Duodenal mucosa (tissue), 2 donors: Measurements from ENCODE around the gene CELSR3.

Experiments
- H3K27ac ChIP-seq: one replicate; pipeline ENCODE4 v1.7.0; 2013; ENCODE audit warnings: low read depth, low read length
- H3K27me3 ChIP-seq, 2 donors: one replicate each; pipeline ENCODE4 v1.7.0; 2013; ENCODE audit warnings: low read length in 2 of 2, control low read depth in 1 of 2; ENCODE audit not compliant: insufficient read depth in 2 of 2, control insufficient read depth in 1 of 2
- H3K36me3 ChIP-seq, 2 donors: one replicate each; pipeline ENCODE4 v1.7.0; 2013; ENCODE audit warnings: low read length in 2 of 2, control low read depth in 1 of 2; ENCODE audit not compliant: insufficient read depth in 2 of 2, control insufficient read depth in 1 of 2
- H3K4me1 ChIP-seq, 2 donors: one replicate each; pipeline ENCODE4 v1.7.0; 2013; ENCODE audit warnings: low read length in 2 of 2, control low read depth in 1 of 2; ENCODE audit not compliant: insufficient read depth in 2 of 2, control insufficient read depth in 1 of 2
- H3K4me3 ChIP-seq, 2 donors: one replicate each; pipeline ENCODE4 v1.7.0; 2013; ENCODE audit warnings: low read length in 2 of 2, low read depth in 1 of 2
- H3K9ac ChIP-seq, 2 donors: one replicate each; pipeline ENCODE4 v1.7.0; 2013; ENCODE audit warnings: low read length in 2 of 2, low read depth in 1 of 2
- H3K9me3 ChIP-seq, 2 donors: one replicate each; pipeline ENCODE4 v1.7.0; 2013; ENCODE audit warnings: low read length in 2 of 2, control low read depth in 1 of 2; ENCODE audit not compliant: control insufficient read depth in 1 of 2

Gene CELSR3

DNA sequence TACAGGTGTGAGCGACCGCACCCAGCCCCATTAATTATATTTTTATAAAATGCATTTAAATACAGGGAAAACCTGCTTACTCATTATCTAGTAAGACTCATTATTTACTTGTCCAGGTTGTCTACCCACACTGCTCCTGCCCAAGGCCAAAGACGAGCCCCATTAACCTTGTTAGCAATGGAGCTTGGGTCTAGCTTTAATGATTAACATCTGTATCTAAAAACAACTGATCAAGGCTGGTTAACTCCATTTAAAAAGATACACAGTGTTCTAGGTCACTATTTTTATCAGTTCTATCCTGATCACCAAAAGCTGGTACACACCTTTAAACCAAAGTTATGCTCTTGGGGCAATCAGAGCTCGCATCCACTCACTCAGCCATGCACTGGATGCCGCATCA, 33.5 kb upstream of the CELSR3 start:
- no peak overlapping the region for H3K9ac ChIP-seq
- no peaks in the 10 kb centered on the region for H3K27me3 ChIP-seq
- no peak overlapping the region for H3K27ac ChIP-seq

DNA sequence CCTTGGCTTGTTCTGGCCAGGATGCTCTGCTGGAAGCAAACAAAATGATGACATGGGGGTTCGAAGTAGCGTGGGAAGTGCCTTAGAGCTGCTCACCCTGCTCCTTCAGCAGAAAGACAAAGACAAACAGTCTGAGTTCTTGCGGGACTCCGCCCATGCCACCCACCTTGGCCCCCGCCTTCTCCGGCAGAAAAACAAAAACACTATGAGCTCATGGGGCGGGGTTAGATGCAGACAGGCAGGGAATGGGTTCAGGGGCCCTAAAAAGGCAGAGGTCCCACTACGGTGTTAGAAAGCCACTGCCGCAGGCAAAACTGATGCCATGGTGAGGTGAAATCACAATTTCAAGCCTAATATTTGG, 32.7 kb upstream of the CELSR3 start:
- Histone ChIP-seq H3K9ac (no peak overlapping the region), H3K27ac (peak overlapping the region; percentile 61), H3K4me3 (peak overlapping the region in 1 of 2 donors; percentile 37), H3K36me3 (peaks cover 33 to 75% of the 10 kb centered on the region in 2 donors), H3K9me3 (no peaks in the 10 kb centered on the region), H3K4me1 (peaks cover 5 to 12% of the 10 kb centered on the region in 2 donors), H3K27me3 (no peaks in the 10 kb centered on the region)

More for the DNA sequence above, 33.5 kb upstream of the CELSR3 start:
- peaks cover 5 to 12% of the 10 kb centered on the region in 2 donors for H3K4me1 ChIP-seq
- H3K36me3 ChIP-seq, result peaks cover 29 to 70% of the 10 kb centered on the region in 2 donors
- H3K4me3 ChIP-seq, result no peak overlapping the region
- no peaks in the 10 kb centered on the region for H3K9me3 ChIP-seq

DNA sequence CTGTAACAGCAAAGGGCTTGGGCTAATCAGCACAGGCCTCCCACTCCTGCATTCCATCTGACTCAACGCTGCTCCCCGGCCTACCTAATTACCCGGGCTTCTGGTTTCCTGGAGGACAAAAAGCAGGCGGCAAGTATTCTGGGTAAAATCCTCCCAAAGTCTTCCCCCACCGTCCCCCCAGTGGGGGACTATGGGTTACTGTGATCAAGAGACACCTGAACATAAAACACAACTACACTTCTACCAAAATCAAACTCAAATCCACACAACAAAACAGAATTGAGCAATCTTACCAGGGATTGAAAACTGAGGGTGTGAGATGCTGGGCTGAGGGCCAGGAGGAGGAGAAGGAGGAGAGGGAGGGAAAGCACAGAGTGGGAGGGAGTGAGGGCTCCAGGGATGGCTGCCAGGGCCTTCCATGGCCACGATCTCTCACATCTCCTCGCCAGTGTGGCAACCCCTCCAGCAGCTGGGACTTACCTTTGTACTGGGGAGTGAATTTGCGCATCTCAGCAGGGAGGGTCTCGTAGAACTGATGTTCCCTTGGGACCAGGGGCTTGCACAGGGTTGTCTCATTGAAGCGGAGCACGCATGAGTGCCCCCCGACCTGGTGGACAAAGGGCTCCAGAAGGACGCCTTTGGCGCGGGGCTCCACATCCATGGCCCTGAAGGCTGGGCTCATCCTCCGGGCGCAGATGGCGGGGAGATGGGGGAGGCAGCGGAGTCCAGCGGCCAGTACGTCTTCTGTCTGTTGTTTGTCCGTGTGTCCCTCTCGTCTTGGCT, 32.1 kb upstream of the CELSR3 start:
- Histone ChIP-seq H3K27ac (peak overlapping the region; percentile 61), H3K27me3 (no peaks in the 10 kb centered on the region), H3K9me3 (no peaks in the 10 kb centered on the region), H3K4me1 (peaks cover 5 to 12% of the 10 kb centered on the region in 2 donors), H3K36me3 (peaks cover 38 to 77% of the 10 kb centered on the region in 2 donors), H3K9ac (no peak overlapping the region), H3K4me3 (peak overlapping the region in 1 of 2 donors; percentile 37)

DNA sequence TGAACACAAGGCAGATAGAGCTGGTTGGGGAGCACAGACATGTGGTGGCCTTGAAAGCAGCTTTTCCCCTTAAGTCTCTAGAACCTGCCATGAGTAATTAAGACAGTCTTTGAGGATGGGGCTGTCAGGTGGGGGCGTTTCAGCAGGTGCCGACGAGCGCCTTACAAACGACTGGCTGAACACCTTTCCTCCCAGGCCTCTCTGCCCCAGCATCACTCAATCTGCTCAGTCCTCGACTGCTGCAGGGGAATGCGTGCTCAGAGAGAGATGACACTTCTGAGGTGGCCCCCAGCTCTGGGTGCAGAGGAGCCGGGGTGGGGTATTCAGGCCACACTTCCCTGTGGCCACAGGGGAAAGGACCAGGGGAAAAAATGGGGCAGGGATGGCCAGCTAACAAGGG, 31.1 kb upstream of the CELSR3 start:
- Histone ChIP-seq H3K9ac (no peak overlapping the region), H3K4me3 (no peak overlapping the region), H3K27ac (no peak overlapping the region), H3K27me3 (no peaks in the 10 kb centered on the region), H3K4me1 (peaks cover 5 to 12% of the 10 kb centered on the region in 2 donors), H3K9me3 (no peaks in the 10 kb centered on the region), H3K36me3 (peaks cover 36 to 77% of the 10 kb centered on the region in 2 donors)

DNA sequence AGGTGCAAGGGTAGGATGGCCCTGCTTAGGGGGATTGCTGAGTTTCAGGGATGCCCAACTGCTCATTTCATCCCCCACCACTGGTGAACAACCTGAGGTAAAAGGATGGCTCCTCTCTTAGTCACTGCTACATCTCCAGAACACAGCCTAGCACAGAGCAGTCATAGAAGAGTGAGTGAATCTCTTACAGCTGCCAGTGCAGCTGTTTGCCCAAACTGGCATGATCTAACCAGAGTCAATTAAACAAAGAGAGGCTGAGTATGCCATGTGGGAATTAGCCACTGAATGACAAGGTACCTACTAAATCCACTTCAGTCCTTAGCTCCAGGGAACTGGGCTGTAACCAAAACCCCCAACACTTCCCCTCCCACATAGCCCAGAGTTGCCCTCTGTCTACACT, 29.9 kb upstream of the CELSR3 start:
- no peaks in the 10 kb centered on the region for H3K27me3 ChIP-seq
- H3K4me1 ChIP-seq, result peaks cover 5 to 12% of the 10 kb centered on the region in 2 donors
- no peaks in the 10 kb centered on the region for H3K9me3 ChIP-seq
- H3K9ac ChIP-seq, result no peak overlapping the region
- H3K36me3 ChIP-seq, result peaks cover 47 to 81% of the 10 kb centered on the region in 2 donors
- no peak overlapping the region for H3K4me3 ChIP-seq
- H3K27ac ChIP-seq, result no peak overlapping the region

DNA sequence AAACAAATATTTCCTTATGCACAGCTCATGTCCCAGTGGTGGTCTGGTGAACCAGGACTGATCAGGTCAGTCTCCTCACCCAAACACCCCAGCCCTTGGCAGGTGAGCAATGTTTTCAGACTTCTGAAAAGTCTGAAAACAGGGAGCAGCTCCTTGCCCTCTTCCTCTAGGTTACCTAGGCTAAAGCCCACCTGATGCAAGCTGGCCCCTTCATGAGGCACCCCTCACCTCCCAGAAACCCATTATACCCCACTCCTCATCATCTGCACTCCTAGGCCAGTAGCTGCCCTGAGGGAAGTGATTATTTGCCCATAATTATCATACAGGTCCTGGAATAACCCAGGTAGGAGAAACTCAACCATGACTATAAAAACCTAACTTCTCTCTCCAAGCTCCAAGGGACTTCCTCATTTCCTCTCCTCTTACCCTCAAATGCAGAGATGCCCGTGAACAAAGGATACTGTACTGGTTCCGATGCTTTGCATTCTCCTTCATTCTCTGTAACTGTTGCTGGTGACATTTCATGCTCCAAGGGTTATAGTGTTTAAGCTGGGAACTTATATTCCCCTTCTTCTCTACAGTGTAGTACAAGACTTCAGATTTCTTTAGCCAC, 28.3 kb upstream of the CELSR3 start:
- H3K4me1 ChIP-seq, result peaks cover 11 to 14% of the 10 kb centered on the region in 2 donors
- no peak overlapping the region for H3K27ac ChIP-seq
- peaks cover 51 to 82% of the 10 kb centered on the region in 2 donors for H3K36me3 ChIP-seq
- no peak overlapping the region for H3K9ac ChIP-seq
- no peaks in the 10 kb centered on the region for H3K27me3 ChIP-seq
- no peak overlapping the region for H3K4me3 ChIP-seq
- H3K9me3 ChIP-seq, result no peaks in the 10 kb centered on the region

DNA sequence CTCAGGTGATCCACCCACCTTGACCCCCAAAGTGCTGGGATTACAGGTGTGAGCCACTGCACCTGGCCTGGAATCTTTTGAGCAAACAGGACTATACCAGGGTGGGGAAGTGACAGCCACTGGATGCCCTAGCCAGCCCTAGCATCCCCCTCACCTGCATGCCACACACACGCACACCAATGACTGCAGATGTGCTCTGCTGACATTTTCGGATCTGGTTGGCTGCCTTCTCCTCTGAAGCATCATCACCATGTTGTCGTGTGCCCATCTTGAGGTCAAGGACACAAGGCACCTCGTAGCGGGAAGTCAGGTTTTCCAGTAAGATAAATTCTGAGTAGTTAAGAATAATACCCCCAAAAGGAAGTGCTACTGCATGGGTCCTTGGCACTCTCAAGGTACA, 26.7 kb upstream of the CELSR3 start:
- Histone ChIP-seq H3K9me3 (no peaks in the 10 kb centered on the region), H3K4me1 (peaks cover 11 to 18% of the 10 kb centered on the region in 2 donors), H3K4me3 (no peak overlapping the region), H3K27me3 (no peaks in the 10 kb centered on the region), H3K36me3 (peaks cover 44 to 71% of the 10 kb centered on the region in 2 donors), H3K27ac (no peak overlapping the region), H3K9ac (no peak overlapping the region)

DNA sequence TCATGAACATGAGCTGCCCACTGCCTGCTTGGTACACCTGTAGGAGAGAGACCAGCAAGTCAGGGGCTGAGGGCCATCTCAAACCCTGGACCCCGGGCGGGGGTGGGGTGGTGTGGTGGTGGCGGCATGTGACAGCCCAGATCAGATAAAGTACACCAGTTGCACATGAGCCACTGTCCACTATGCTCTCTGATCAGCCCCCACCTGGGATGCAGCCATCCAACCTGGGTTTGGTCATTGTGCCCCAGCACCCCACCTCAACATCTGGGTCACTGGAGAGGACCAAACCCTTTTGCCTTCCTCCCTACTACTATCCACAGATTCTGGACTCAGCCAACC, 26.0 kb upstream of the CELSR3 start:
- H3K4me1 ChIP-seq, result peaks cover 18 to 25% of the 10 kb centered on the region in 2 donors
- H3K9ac ChIP-seq, result no peak overlapping the region
- H3K4me3 ChIP-seq, result no peak overlapping the region
- H3K27ac ChIP-seq, result no peak overlapping the region
- no peaks in the 10 kb centered on the region for H3K9me3 ChIP-seq
- no peaks in the 10 kb centered on the region for H3K27me3 ChIP-seq
- peaks cover 43 to 64% of the 10 kb centered on the region in 2 donors for H3K36me3 ChIP-seq

DNA sequence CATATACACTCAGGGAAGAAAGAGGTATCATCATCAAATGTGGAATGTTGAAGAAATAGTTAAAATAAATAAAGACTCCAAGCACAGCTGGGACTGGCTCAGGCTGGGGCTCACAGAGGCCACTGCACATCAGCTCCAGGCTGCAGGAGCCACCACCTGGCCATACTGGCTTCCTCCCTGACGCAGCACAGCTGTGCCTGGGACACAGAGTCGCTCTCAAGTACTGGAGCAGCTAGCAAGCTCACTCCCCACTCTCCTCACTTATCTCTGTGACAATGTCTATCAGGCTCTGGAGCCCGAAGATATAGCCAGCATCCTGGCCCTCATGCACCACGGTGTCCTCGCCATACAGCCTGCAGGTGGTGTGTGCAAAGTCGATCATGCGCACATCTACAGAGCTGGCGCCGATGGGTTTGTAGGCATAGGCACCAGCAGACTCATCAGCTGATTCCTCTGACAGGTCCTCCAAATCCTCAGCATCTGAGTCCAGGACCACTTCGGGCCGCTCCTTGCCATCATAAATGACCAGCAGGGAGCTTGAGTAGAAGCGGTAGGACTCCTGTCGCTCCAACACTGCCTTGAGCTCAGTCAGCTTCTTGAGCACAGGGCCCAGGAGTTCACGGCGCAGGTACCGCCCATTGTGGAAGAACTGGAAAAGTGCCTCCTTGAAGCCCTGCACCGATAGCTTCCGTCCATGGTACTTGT, 25.5 kb upstream of the CELSR3 start:
- H3K36me3 ChIP-seq, result peaks cover 42 to 59% of the 10 kb centered on the region in 2 donors

DNA sequence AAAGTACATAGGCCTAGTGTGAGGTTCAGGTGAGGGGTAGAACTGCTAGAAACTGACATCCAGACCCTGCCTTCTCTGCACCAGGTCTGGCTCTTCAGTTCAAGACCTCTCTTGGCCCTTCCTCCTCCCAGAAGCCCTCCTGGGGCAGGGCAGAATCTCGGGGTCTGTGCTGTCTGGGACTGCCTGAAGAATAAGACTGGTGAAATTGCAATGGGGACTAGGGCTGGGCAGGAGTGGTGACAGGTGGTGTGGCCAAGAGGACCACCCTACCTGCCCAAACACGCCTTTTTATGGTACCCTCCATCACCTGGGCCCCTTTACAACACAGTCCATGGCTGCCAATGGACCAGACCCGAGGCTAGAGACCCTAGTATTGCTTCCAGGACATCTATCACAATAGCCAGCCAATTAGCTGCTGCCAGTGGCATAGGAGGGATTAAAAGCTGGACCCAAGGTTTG, 24.6 kb upstream of the CELSR3 start:
- H3K9ac ChIP-seq, result no peak overlapping the region
- no peak overlapping the region for H3K27ac ChIP-seq
- peaks cover 33 to 53% of the 10 kb centered on the region in 2 donors for H3K36me3 ChIP-seq

More for the DNA sequence above, 25.5 kb upstream of the CELSR3 start:
- no peak overlapping the region for H3K9ac ChIP-seq
- no peaks in the 10 kb centered on the region for H3K27me3 ChIP-seq
- no peak overlapping the region for H3K27ac ChIP-seq
- H3K9me3 ChIP-seq, result no peaks in the 10 kb centered on the region
- H3K4me1 ChIP-seq, result peaks cover 22 to 30% of the 10 kb centered on the region in 2 donors
- no peak overlapping the region for H3K4me3 ChIP-seq

More for the DNA sequence above, 24.6 kb upstream of the CELSR3 start:
- Histone ChIP-seq H3K9me3 (no peaks in the 10 kb centered on the region), H3K27me3 (no peaks in the 10 kb centered on the region), H3K4me3 (no peak overlapping the region), H3K4me1 (peaks cover 22 to 31% of the 10 kb centered on the region in 2 donors)
